IMR-90 (cell line): Measurements from ENCODE around the gene YES1. TPM values are rescaled to one million over a fixed set of nuclear protein-coding genes. Genes with fewer than 3 reads are reported as not detected.

Source experiments
- ATAC-seq: fragments of 200-7000 bp; cut with Tn5 transposase; 2 replicates; pipeline ENCODE4 v1.9.1; 2020; ENCODE audit warnings: low read depth, mild to moderate bottlenecking, moderate library complexity
- BruUV-seq: library from RNA; stranded (reverse); fragments of 400-500 nt; replicated peaks from 2 replicates; lab custom pipeline; 2021; lab: Mats Ljungman, UMichigan
- CTCF ChIA-PET: fragments of 300-600 bp; formaldehyde crosslinking; extraction: SDS; loops from one replicate; lab custom pipeline; 2021; ENCODE audit warnings: antibody characterized with exemption; lab: Yijun Ruan, JAX
- POLR2A ChIA-PET: fragments of 300-600 bp; sonication (Branson Sonifier 250); formaldehyde crosslinking; loops from one replicate; lab custom pipeline; 2022; ENCODE audit warnings: antibody characterized with exemption; ENCODE audit not compliant: unreplicated experiment; lab: Charles Lee
- DNase-seq: peaks from one replicate; pipeline ENCODE4 v3.0.0; 2013
- H2AFZ ChIP-seq: replicated peaks from 2 replicates; pipeline ENCODE3; 2013; ENCODE audit warnings: low read length, mild to moderate bottlenecking; ENCODE audit not compliant: poor library complexity
- H2AK5ac ChIP-seq: 2 replicates; pipeline ENCODE4 v1.6.1; 2013; ENCODE audit warnings: low read depth, low read length, inconsistent platforms
- H2AK9ac ChIP-seq: replicated peaks from 2 replicates; pipeline ENCODE3; 2013; ENCODE audit warnings: mild to moderate bottlenecking, low read depth, low read length, moderate library complexity; ENCODE audit not compliant: poor library complexity
- H2BK120ac ChIP-seq: 2 replicates; pipeline ENCODE4 v1.6.1; 2013; ENCODE audit warnings: low read depth, low read length, inconsistent platforms
- H2BK15ac ChIP-seq: 3 replicates; pipeline ENCODE4 v1.6.1; 2013; ENCODE audit warnings: low read depth, low read length, inconsistent platforms
- H2BK20ac ChIP-seq: 2 replicates; pipeline ENCODE4 v1.6.1; 2013; ENCODE audit warnings: low read depth, mild to moderate bottlenecking, inconsistent platforms, low read length, moderate library complexity
- H2BK5ac ChIP-seq: 2 replicates; pipeline ENCODE4 v1.6.1; 2013; ENCODE audit warnings: mild to moderate bottlenecking, low read depth, low read length, inconsistent platforms; ENCODE audit not compliant: poor library complexity, severe bottlenecking
- H3K14ac ChIP-seq: replicated peaks from 2 replicates; pipeline ENCODE4 v1.6.1; 2013; ENCODE audit warnings: low read depth, low read length, inconsistent platforms
- H3K18ac ChIP-seq: 2 replicates; pipeline ENCODE4 v1.6.1; 2013; ENCODE audit warnings: low read depth, low read length, control low read depth
- H3K23ac ChIP-seq: 2 replicates; pipeline ENCODE4 v1.6.1; 2013; ENCODE audit warnings: low read depth, low read length, inconsistent platforms
- H3K27ac ChIP-seq: 2 replicates; pipeline ENCODE4 v1.5.1; 2013; ENCODE audit warnings: mild to moderate bottlenecking, control low read depth, low read length; ENCODE audit not compliant: insufficient read depth
- H3K27me3 ChIP-seq: 2 replicates; pipeline ENCODE4 v1.6.1; 2013; ENCODE audit warnings: low read length; ENCODE audit not compliant: control insufficient read depth, insufficient read depth
- H3K36me3 ChIP-seq: 2 replicates; pipeline ENCODE4 v1.6.1; 2013; ENCODE audit warnings: low read length, mixed read lengths; ENCODE audit not compliant: control insufficient read depth, insufficient read depth
- H3K4ac ChIP-seq: 2 replicates; pipeline ENCODE4 v1.6.1; 2013; ENCODE audit warnings: low read depth, low read length, inconsistent platforms
- H3K4me1 ChIP-seq: 2 replicates; pipeline ENCODE4 v1.6.1; 2013; ENCODE audit warnings: low read length, mixed read lengths; ENCODE audit not compliant: control insufficient read depth, insufficient read depth
- H3K4me2 ChIP-seq: 2 replicates; pipeline ENCODE4 v1.6.1; 2013; ENCODE audit warnings: low read depth, mild to moderate bottlenecking, control low read depth, low read length, moderate library complexity
- H3K4me3 ChIP-seq: 2 replicates; pipeline ENCODE4 v1.5.1; 2013; ENCODE audit warnings: low read depth, mild to moderate bottlenecking, control low read depth, low read length, moderate library complexity; ENCODE audit not compliant: insufficient read depth
- H3K56ac ChIP-seq: 2 replicates; pipeline ENCODE4 v1.6.1; 2013; ENCODE audit warnings: low read length, inconsistent platforms; ENCODE audit not compliant: insufficient read depth; ENCODE audit errors: extremely low read depth
- H3K79me1 ChIP-seq, 2 experiments: 2 replicates each; pipeline ENCODE4 v1.6.1; 2013; ENCODE audit warnings: low read length in 2 of 2, inconsistent platforms in 1 of 2, low read depth in 1 of 2
- H3K9ac ChIP-seq: 2 replicates; pipeline ENCODE4 v1.6.1; 2013; ENCODE audit warnings: low read depth, low read length, control low read depth
- H3K9me1 ChIP-seq: 2 replicates; pipeline ENCODE4 v1.6.1; 2013; ENCODE audit warnings: low read length, inconsistent platforms; ENCODE audit not compliant: insufficient read depth
- H3K9me3 ChIP-seq: 2 replicates; pipeline ENCODE4 v1.6.1; 2013; ENCODE audit warnings: low read length; ENCODE audit not compliant: control insufficient read depth, insufficient read depth
- H4K20me1 ChIP-seq: 2 replicates; pipeline ENCODE4 v1.6.1; 2013; ENCODE audit warnings: low read length, inconsistent platforms; ENCODE audit not compliant: insufficient read depth
- H4K5ac ChIP-seq: 2 replicates; pipeline ENCODE4 v1.6.1; 2013; ENCODE audit warnings: mild to moderate bottlenecking, low read depth, low read length, control low read depth
- H4K8ac ChIP-seq, 2 experiments: 2 replicates each; pipeline ENCODE4 v1.6.1; 2013; ENCODE audit warnings: low read depth in 2 of 2, low read length in 2 of 2, control low read depth in 1 of 2, inconsistent platforms in 1 of 2
- H4K91ac ChIP-seq: 2 replicates; pipeline ENCODE4 v1.6.1; 2013; ENCODE audit warnings: low read depth, low read length, inconsistent platforms; ENCODE audit not compliant: insufficient read depth
- BHLHE40 ChIP-seq: fragments of 150-350 bp; IDR thresholded peaks from 2 replicates; pipeline ENCODE4 v1.6.1; 2016; ENCODE audit warnings: mild to moderate bottlenecking, low read depth, low read length
- CEBPB ChIP-seq: IDR thresholded peaks from 2 replicates; pipeline ENCODE4 v1.6.1; 2012; ENCODE audit warnings: low read depth, low read length, improper control_type of control experiment
- CHD1 ChIP-seq: IDR thresholded peaks from 2 replicates; pipeline ENCODE4 v1.6.1; 2012; ENCODE audit warnings: low read depth, low read length, improper control_type of control experiment
- FOS ChIP-seq: fragments of 150-350 bp; IDR thresholded peaks from 2 replicates; pipeline ENCODE4 v1.6.1; 2016; ENCODE audit warnings: low read depth, low read length
- MAFK ChIP-seq: IDR thresholded peaks from 2 replicates; pipeline ENCODE4 v1.6.1; 2012; ENCODE audit warnings: low read depth, low read length, improper control_type of control experiment
- MAZ ChIP-seq: IDR thresholded peaks from 2 replicates; pipeline ENCODE4 v1.6.1; 2012; ENCODE audit warnings: low read depth, mild to moderate bottlenecking, low read length, improper control_type of control experiment, moderate library complexity, borderline replicate concordance
- MXI1 ChIP-seq: IDR thresholded peaks from 2 replicates; pipeline ENCODE4 v1.6.1; 2012; ENCODE audit warnings: low read depth, mild to moderate bottlenecking, low read length, moderate library complexity, borderline replicate concordance
- NFE2L2 ChIP-seq: fragments of 150-350 bp; IDR thresholded peaks from 2 replicates; pipeline ENCODE4 v1.6.1; 2016; ENCODE audit warnings: low read depth, mild to moderate bottlenecking, low read length
- POLR2A ChIP-seq: IDR thresholded peaks from 2 replicates; pipeline ENCODE4 v1.6.1; 2012; ENCODE audit warnings: mild to moderate bottlenecking, low read depth, low read length
- RAD21 ChIP-seq: IDR thresholded peaks from 2 replicates; pipeline ENCODE4 v1.6.1; 2012; ENCODE audit warnings: low read length, improper control_type of control experiment
- RCOR1 ChIP-seq: IDR thresholded peaks from 2 replicates; pipeline ENCODE4 v1.6.1; 2012; ENCODE audit warnings: mild to moderate bottlenecking, low read length, improper control_type of control experiment; ENCODE audit not compliant: insufficient replicate concordance
- RFX5 ChIP-seq: IDR thresholded peaks from 2 replicates; pipeline ENCODE4 v1.8.0; 2012; ENCODE audit warnings: low read depth, mild to moderate bottlenecking, low read length, moderate library complexity
- SMC3 ChIP-seq: fragments of 150-350 bp; IDR thresholded peaks from 2 replicates; pipeline ENCODE4 v1.6.1; 2016; ENCODE audit warnings: low read depth, mild to moderate bottlenecking, antibody characterized with exemption, low read length, moderate library complexity
- WGBS, 2 experiments: methylation state at CpG; one replicate each; pipeline versions ENCODE4 v1.1.5 to v1.1.7; 2013; ENCODE audit warnings: missing lambda C conversion rate in 2 of 2; ENCODE audit not compliant: insufficient read length in 1 of 2; ENCODE audit errors: extremely low coverage in 2 of 2; 5-methylcytosine and 5-hydroxymethylcytosine counted together
- dilution Hi-C: fragments of 300-500 bp; cut with HindIII; formaldehyde crosslinking; loops from one replicate; pipeline ENCODE4 v1.14.3; 2018; ENCODE audit warnings: low sequenced_read_pairs; ENCODE audit not compliant: unreplicated experiment
- in situ Hi-C: fragments of 300-500 bp; cut with MboI; formaldehyde crosslinking; loops from 3 replicates; pipeline ENCODE4 v1.14.3; 2019; ENCODE audit warnings: low sequenced_read_pairs, inconsistent platforms, mixed read lengths
- intact Hi-C: fragments of 100-400 bp; cut with micrococcal nuclease; formaldehyde crosslinking; loops from 2 replicates; pipeline ENCODE4 v1.10.0; 2022
- polyA plus RNA-seq, 3 experiments: library from polyadenylated mRNA; depleted of rRNA; stranded (reverse); fragments of >200 nt; gene quantifications; 2 replicates each; pipeline ENCODE4 v1.2.3, GENCODE V29; 2012; ENCODE audit warnings: low replicate concordance in 1 of 3
- total RNA-seq: library from RNA; depleted of rRNA; stranded (reverse); fragments of >200 nt; gene quantifications from 2 replicates; pipeline ENCODE4 v1.2.3, GENCODE V29; 2012
- TF ChIP-seq, protein P1 (sequence below): fragments of 150-350 bp; IDR thresholded peaks from 2 replicates; pipeline ENCODE4 v1.6.1; 2017; ENCODE audit warnings: mild to moderate bottlenecking, antibody characterized with exemption, low read length, low read depth
- TF ChIP-seq, protein P2 (sequence below): fragments of 150-350 bp; IDR thresholded peaks from 2 replicates; pipeline ENCODE4 v1.6.1; 2016; ENCODE audit warnings: low read depth, mild to moderate bottlenecking, low read length, moderate library complexity, borderline replicate concordance
- TF ChIP-seq, protein P3 (sequence below): conservative IDR thresholded peaks from 2 replicates; pipeline ENCODE4 v1.5.1; 2012; ENCODE audit warnings: mild to moderate bottlenecking, low read depth, low read length, improper control_type of control experiment

YES1 gene
- total and polyA plus RNA-seq, 2 of the 4 experiments (the other 2 are of a cell fraction): 16.7 to 62.0 TPM

DNA sequence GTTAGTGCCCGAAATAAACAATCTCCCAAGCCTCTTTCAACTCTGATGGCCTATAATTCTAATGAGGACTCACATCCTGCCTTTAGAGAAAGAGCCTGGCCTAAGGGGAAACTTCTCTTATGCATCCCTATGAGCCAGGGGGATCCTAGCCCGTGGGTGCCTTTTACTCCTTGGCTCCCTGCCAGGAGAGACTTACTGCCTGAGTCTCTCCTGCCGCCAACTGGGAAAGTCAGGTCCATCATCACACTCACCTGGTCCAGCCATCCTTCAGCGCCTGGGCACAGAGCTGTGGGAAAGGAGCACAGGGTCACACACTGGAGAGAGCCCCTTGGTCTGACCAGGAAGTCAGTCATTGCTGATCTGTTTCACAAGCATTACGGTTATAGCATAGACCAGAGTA is 123.7 kb downstream of the YES1 start:
- intact Hi-C loops (no loop called here), dilution Hi-C loops (no loop called here), in situ Hi-C loops (no loop called here)
- Histone ChIP-seq H3K4me1 (no peaks in the 10 kb centered on the region), H2AK5ac (no peak overlapping the region), H3K9me1 (peaks cover 4% of the 10 kb centered on the region; the same call in 1 of the 2 replicates), H3K9me3 (no peaks in the 10 kb centered on the region), H2BK5ac (no peak overlapping the region), H3K79me1 (no peaks in the 10 kb centered on the region), H3K27me3 (no peaks in the 10 kb centered on the region), H3K14ac (no peak overlapping the region), H3K9ac (no peak overlapping the region), H3K27ac (no peak overlapping the region), H3K23ac (no peak overlapping the region), H2BK15ac (no peak overlapping the region), H3K36me3 (peaks cover 18% of the 10 kb centered on the region), H3K18ac (no peak overlapping the region), H3K4me2 (no peak overlapping the region), H4K20me1 (no peaks in the 10 kb centered on the region; the same call in 1 of the 2 replicates), H4K91ac (no peak overlapping the region), H3K4me3 (no peak overlapping the region), H2AK9ac (no peak overlapping the region), H4K5ac (no peak overlapping the region), H2AFZ (no peak overlapping the region), H4K8ac (no peak overlapping the region), H3K56ac (no peak overlapping the region), H3K4ac (no peak overlapping the region), H2BK120ac (no peak overlapping the region), H2BK20ac (no peak overlapping the region)
- DNase-seq: no peak
- no peak for ATAC-seq
- BruUV-seq: no TSS peak
- no peak for TF ChIP-seq RFX5
- TF ChIP-seq SMC3: no peak
- TF ChIP-seq, protein P1, sequence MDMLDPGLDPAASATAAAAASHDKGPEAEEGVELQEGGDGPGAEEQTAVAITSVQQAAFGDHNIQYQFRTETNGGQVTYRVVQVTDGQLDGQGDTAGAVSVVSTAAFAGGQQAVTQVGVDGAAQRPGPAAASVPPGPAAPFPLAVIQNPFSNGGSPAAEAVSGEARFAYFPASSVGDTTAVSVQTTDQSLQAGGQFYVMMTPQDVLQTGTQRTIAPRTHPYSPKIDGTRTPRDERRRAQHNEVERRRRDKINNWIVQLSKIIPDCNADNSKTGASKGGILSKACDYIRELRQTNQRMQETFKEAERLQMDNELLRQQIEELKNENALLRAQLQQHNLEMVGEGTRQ: no peak
- TF ChIP-seq NFE2L2: no peak
- TF ChIP-seq RCOR1: no peak
- TF ChIP-seq, protein P2, sequence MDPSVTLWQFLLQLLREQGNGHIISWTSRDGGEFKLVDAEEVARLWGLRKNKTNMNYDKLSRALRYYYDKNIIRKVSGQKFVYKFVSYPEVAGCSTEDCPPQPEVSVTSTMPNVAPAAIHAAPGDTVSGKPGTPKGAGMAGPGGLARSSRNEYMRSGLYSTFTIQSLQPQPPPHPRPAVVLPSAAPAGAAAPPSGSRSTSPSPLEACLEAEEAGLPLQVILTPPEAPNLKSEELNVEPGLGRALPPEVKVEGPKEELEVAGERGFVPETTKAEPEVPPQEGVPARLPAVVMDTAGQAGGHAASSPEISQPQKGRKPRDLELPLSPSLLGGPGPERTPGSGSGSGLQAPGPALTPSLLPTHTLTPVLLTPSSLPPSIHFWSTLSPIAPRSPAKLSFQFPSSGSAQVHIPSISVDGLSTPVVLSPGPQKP: no peak
- no peak for TF ChIP-seq MXI1
- no peak for TF ChIP-seq CEBPB
- no peak for TF ChIP-seq MAFK
- no peak for TF ChIP-seq RAD21
- no peak for TF ChIP-seq BHLHE40
- no peak for TF ChIP-seq CHD1
- no peak for TF ChIP-seq FOS
- no peak for TF ChIP-seq POLR2A
- TF ChIP-seq, protein P3, sequence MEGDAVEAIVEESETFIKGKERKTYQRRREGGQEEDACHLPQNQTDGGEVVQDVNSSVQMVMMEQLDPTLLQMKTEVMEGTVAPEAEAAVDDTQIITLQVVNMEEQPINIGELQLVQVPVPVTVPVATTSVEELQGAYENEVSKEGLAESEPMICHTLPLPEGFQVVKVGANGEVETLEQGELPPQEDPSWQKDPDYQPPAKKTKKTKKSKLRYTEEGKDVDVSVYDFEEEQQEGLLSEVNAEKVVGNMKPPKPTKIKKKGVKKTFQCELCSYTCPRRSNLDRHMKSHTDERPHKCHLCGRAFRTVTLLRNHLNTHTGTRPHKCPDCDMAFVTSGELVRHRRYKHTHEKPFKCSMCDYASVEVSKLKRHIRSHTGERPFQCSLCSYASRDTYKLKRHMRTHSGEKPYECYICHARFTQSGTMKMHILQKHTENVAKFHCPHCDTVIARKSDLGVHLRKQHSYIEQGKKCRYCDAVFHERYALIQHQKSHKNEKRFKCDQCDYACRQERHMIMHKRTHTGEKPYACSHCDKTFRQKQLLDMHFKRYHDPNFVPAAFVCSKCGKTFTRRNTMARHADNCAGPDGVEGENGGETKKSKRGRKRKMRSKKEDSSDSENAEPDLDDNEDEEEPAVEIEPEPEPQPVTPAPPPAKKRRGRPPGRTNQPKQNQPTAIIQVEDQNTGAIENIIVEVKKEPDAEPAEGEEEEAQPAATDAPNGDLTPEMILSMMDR: no peak
- TF ChIP-seq MAZ: no peak
- 100% methylated on average over 1 of the region's 5 CpGs; no CpG with 5 or more reads in 1 of the 2 experiments for WGBS, 2 experiments
- ChIA-PET CTCF (no interaction called here), POLR2A (no interaction called here)
